Type B pancreatic cell (in vitro differentiated cells): Measurements from ENCODE around the gene TNS4. TPM values are rescaled to one million over a fixed set of nuclear protein-coding genes. Genes with fewer than 3 reads are reported as not detected.

ENCODE experiments used
- DNase-seq: peaks from one replicate; pipeline ENCODE4 v3.0.0; 2021; ENCODE audit warnings: mixed read lengths; ENCODE audit not compliant: unreplicated experiment; ENCODE audit errors: extremely low spot score
- H3K27ac Mint-ChIP-seq: 2 replicates; pipeline ENCODE4 v1.8.0; 2021; ENCODE audit warnings: mild to moderate bottlenecking, mixed read lengths
- H3K27me3 Mint-ChIP-seq: 2 replicates; pipeline ENCODE4 v1.8.0; 2021; ENCODE audit warnings: mixed read lengths
- H3K36me3 Mint-ChIP-seq: 2 replicates; pipeline ENCODE4 v1.8.0; 2021; ENCODE audit warnings: mixed read lengths
- H3K4me1 Mint-ChIP-seq: one replicate; pipeline ENCODE4 v1.8.0; 2021; ENCODE audit warnings: mixed read lengths; ENCODE audit not compliant: unreplicated experiment
- H3K4me3 Mint-ChIP-seq: 2 replicates; pipeline ENCODE4 v1.8.0; 2021; ENCODE audit warnings: mild to moderate bottlenecking, mixed read lengths
- H3K9me3 Mint-ChIP-seq: 2 replicates; pipeline ENCODE4 v1.8.0; 2021; ENCODE audit warnings: mixed read lengths
- total RNA-seq: library from RNA; stranded (reverse); gene quantifications from 2 replicates; pipeline ENCODE4 v1.2.1, GENCODE V29; 2021; ENCODE audit warnings: low replicate concordance
- TF ChIP-seq, protein P1 (sequence below): fragments of 200-600 bp; sonication (generic); conservative IDR thresholded peaks from 2 replicates; pipeline ENCODE4 v1.5.0; 2021; ENCODE audit warnings: antibody characterized with exemption, mild to moderate bottlenecking

TNS4 gene
- total RNA-seq, 1 donor from 2014 or later, result 2.3 TPM

GRCh38 chr17:40491486-40491885 is 9.9 kb downstream of the TNS4 start:
- Mint-ChIP-seq H3K4me1 (peaks cover 23% of the 10 kb centered on the region), H3K4me3 (no peak overlapping the region)

DNA sequence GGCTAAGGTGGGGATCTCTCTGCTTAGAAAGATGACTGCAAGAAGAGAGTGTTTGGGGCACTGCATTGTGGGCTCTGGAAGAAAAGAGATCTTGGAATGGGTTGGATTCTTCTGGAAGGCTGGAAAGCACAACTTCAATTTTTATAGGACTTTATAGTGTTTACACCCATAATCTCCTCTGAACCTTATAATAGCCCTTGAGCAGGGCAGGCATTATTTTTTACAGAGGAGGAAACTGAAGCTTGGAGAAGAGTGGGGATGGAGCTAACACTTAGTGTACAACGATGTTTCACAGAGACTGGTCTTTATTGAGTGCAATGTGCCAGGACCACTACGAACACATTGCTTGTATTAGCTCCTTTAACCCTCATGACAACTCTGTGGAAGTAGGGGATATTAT is 10.4 kb downstream of the TNS4 start:
- H3K4me1 Mint-ChIP-seq, result peaks cover 28% of the 10 kb centered on the region
- H3K9me3 Mint-ChIP-seq, result no peaks in the 10 kb centered on the region
- H3K4me3 Mint-ChIP-seq, result peak overlapping the region; percentile 35
- TF ChIP-seq, protein P1, sequence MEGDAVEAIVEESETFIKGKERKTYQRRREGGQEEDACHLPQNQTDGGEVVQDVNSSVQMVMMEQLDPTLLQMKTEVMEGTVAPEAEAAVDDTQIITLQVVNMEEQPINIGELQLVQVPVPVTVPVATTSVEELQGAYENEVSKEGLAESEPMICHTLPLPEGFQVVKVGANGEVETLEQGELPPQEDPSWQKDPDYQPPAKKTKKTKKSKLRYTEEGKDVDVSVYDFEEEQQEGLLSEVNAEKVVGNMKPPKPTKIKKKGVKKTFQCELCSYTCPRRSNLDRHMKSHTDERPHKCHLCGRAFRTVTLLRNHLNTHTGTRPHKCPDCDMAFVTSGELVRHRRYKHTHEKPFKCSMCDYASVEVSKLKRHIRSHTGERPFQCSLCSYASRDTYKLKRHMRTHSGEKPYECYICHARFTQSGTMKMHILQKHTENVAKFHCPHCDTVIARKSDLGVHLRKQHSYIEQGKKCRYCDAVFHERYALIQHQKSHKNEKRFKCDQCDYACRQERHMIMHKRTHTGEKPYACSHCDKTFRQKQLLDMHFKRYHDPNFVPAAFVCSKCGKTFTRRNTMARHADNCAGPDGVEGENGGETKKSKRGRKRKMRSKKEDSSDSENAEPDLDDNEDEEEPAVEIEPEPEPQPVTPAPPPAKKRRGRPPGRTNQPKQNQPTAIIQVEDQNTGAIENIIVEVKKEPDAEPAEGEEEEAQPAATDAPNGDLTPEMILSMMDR, result no peak
- no peak for DNase-seq
- H3K27me3 Mint-ChIP-seq, result peaks cover 3% of the 10 kb centered on the region
- H3K36me3 Mint-ChIP-seq, result no peaks in the 10 kb centered on the region
- peak overlapping the region; percentile 81 for H3K27ac Mint-ChIP-seq

More at GRCh38 chr17:40491486-40491885, 9.9 kb downstream of the TNS4 start:
- no peak for DNase-seq
- Mint-ChIP-seq H3K27me3 (no peaks in the 10 kb centered on the region), H3K27ac (peak overlapping the region; percentile 81), H3K9me3 (no peaks in the 10 kb centered on the region), H3K36me3 (no peaks in the 10 kb centered on the region)
- TF ChIP-seq, protein P1, result no peak

DNA sequence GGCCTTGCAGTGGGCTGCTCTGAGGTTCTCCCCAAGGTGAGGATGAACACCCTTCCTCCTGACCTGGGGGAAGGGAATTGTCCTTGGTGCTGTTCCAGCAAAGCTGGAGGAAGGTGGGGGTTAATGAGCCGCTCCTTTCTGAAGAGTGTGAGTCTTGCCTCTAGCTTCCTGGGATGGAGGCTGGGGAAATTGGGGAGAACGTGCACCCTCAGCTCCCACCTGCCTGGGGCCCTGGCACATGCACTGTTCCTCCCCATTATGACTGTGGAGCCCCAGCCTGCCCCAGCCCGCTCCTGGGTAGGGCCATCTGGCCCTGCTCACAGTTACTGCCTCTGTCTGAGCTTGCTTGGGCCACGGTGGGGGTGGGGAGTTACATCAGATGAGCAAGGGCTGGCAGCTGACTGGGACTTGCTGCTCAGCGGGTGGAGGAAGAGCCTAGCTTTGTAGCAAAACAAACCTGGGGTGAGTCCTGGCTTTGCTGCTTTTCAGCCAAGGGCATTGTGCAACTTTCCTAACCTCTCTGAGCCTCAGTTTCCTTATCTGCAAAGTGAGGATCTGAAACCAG is 11.1 kb downstream of the TNS4 start:
- peaks cover 3% of the 10 kb centered on the region for H3K27me3 Mint-ChIP-seq
- DNase-seq, result no peak
- peak overlapping the region; percentile 35 for H3K4me3 Mint-ChIP-seq
- peaks cover 33% of the 10 kb centered on the region for H3K4me1 Mint-ChIP-seq
- H3K9me3 Mint-ChIP-seq, result no peaks in the 10 kb centered on the region
- TF ChIP-seq, protein P1, result no peak
- peak overlapping the region; percentile 81 for H3K27ac Mint-ChIP-seq
- no peaks in the 10 kb centered on the region for H3K36me3 Mint-ChIP-seq

DNA sequence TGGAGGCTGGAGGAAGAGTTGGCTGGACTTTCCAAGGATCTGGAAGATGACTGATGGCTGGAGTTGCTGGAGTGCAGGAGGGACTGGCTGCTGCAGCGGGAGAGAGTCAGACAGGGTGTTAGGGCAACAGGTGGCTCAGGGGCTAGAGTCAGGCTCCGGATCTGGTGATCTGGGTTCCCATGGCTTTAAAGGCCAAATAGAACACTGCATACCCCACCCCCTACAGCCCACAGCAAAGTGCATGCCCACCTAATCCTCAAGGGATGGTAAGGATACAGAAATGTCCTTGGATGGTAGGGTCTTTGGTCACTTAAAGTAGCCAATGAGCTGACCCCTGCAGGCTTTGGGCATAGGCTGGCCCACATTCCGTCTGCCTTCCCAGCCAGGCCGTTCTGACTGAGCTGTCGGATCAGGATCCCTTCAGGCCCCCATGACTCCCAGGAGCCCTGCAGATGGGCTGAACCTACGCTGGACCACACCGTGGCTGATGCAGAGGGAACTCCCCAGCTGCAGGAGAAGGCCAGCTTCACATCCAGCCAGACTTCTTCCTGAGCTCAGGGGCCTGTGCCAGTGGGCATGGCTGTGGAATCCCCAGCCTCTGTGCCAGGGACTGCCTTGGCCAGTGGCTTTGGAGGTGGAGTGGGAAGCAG is 13.9 kb downstream of the TNS4 start:
- Mint-ChIP-seq H3K4me3 (no peak overlapping the region), H3K27me3 (peaks cover 3% of the 10 kb centered on the region), H3K4me1 (peaks cover 38% of the 10 kb centered on the region), H3K9me3 (no peaks in the 10 kb centered on the region), H3K36me3 (no peaks in the 10 kb centered on the region), H3K27ac (no peak overlapping the region)
- DNase-seq, result no peak
- TF ChIP-seq, protein P1, result no peak

DNA sequence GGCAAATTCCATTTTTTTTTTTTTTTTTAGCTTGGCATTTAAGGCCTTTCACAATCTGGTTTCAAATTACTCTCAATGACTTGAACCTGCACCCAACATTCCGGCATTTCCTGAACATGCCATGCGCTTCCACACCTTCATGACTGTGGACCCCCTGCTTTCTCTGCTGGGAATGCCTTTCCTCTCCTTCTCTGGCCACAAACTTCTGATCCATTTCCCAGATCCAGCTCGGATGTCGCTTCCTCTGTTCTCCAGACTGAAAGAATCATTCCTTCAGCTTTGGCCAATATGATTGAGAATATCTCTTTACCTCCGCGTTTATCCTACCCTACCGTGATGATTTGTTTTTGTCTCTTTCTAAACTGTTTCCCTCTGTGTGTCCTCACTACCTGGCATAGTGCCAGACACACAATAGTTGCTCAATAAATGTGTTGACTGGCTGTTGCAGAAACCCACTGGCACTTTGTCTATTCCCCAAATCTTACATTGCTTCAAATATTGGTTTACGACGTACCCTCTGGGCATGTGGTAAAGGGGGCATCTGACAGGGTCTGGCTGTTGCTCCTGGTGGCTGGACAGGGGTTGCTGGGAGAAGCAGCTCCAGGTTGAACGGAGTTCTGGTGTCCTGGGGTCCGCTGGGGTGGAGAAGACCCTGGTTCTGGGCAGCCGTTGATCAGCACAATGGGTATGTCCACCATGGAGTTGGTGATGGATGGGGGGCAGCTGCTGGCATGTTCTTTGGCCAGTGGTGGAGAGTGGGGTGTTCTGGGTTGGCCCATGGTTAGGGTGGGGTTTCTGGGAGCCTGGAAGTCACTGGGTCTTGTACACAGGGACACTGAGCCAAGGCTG is 14.7 kb downstream of the TNS4 start:
- no peak for DNase-seq
- TF ChIP-seq, protein P1, result no peak
- no peaks in the 10 kb centered on the region for H3K9me3 Mint-ChIP-seq
- peaks cover 38% of the 10 kb centered on the region for H3K4me1 Mint-ChIP-seq
- H3K4me3 Mint-ChIP-seq, result no peak overlapping the region
- peak overlapping the region; percentile 90 for H3K27ac Mint-ChIP-seq
- peaks cover 3% of the 10 kb centered on the region for H3K27me3 Mint-ChIP-seq
- H3K36me3 Mint-ChIP-seq, result no peaks in the 10 kb centered on the region
